HCT116 (cell line): Measurements from ENCODE around the gene RAP1GAP2.

Experiments used
- EZH2 ChIP-seq: fragments of 200-600 bp; sonication (generic); IDR thresholded peaks from 2 replicates; pipeline ENCODE4 v1.6.1; 2017; ENCODE audit warnings: antibody characterized with exemption, mixed run types
- FOSL1 ChIP-seq: IDR thresholded peaks from 2 replicates; pipeline ENCODE4 v1.6.1; 2012; ENCODE audit warnings: low read depth
- MAX ChIP-seq: IDR thresholded peaks from 2 replicates; pipeline ENCODE4 v1.6.1; 2012
- POLR2A ChIP-seq: IDR thresholded peaks from 2 replicates; pipeline ENCODE4 v1.7.0; 2011; ENCODE audit warnings: borderline replicate concordance; ENCODE audit not compliant: insufficient read depth, insufficient read length; ENCODE audit errors: extremely low read depth
- RAD21 ChIP-seq: IDR thresholded peaks from 2 replicates; pipeline ENCODE4 v1.6.1; 2012; ENCODE audit warnings: low read depth, mild to moderate bottlenecking
- ZNF274 ChIP-seq: fragments of 200-500 bp; sonication (Bioruptor generic); IDR thresholded peaks from 2 replicates; pipeline ENCODE4 v1.6.1; 2014; ENCODE audit warnings: mild to moderate bottlenecking, low read depth, low read length, inconsistent platforms

DNA sequence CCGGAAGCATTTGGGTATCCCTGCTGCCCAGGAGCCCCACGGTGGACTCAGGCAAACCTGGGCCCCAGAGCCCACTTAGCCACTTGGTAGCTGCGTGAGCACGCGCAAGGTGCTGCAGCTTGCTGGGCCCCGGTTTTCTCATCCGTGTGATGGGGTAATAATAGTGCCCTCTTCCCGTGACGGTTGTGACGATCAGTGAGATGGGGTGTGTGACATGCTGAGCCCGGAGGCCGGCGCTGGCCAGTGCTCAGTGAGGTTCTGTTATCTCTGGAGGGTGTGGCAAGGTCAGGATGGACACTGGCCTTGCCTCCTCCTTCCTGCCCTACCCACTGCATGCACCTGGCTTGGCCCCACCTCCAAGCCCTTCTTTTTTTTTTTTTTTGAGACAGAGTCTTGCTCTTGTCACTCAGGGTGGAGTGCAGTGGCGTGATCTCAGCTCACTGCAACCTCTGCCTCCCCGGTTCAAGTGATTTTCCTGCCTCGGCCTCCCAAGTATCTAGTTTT lies 82.6 kb downstream of the RAP1GAP2 start:
- TF ChIP-seq FOSL1 (no peak), RAD21 (no peak), EZH2 (no peak), POLR2A (no peak), ZNF274 (no peak), MAX (no peak)
